GM21786 (cell line): ENCODE measurements around the gene EXD1.
"Not testable (repeated sequence)": the region's sequence is repeated elsewhere in the genome, so short reads cannot be mapped to it uniquely, and the experiment has no call there.

ENCODE experiments used
- ATAC-seq: cut with Tn5 transposase; IDR thresholded peaks from one replicate; pipeline ENCODE4 v1.9.1; 2021; ENCODE audit not compliant: unreplicated experiment

EXD1 gene

DNA sequence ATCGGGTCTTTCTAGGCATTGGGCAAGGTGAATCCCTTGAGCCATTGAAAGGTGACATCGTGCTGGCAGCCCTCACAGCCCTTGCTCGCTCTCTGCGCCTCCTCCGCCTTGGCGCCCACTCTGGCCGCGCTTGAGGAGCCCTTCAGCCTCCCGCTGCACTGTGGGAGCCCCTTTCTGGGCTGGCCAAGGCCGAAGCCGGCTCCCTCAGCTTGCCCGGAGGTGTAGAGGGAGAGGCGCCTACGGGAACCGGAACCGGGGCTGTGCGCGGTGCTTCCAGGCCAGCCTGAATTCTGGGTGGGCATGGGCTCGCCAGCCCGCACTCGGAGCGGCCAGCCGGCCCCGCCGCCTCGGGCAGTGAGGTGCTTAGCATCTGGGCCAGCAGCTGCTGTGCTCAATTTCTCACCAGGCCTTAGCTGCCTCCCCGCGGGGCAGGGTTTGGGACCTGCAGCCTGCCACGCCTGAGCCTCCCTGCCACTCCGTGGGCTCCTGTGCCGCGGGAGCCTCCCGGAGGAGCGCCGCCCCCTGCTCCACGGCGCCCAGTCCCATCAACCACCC is 79.0 kb downstream of the EXD1 start:
- ATAC-seq, result no peak

DNA sequence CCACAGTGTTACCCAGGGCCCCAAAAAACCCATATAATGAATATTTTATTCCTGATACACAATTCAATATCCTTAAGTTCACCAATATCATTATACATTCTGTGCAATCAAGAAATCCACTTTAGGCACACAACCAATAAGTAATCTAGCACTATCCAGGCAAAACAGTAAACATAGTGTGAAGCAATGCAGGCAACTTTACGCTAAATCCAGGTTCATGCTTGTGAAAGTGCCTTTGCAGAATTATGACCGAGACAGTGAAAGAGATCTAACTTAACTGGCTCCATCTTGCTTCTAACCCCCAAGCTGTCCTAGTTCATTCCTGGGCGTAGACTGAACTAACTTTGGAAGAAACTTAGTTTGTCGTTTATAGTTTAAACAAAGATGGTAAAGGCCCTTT is 80.3 kb downstream of the EXD1 start:
- ATAC-seq, result no peak

DNA sequence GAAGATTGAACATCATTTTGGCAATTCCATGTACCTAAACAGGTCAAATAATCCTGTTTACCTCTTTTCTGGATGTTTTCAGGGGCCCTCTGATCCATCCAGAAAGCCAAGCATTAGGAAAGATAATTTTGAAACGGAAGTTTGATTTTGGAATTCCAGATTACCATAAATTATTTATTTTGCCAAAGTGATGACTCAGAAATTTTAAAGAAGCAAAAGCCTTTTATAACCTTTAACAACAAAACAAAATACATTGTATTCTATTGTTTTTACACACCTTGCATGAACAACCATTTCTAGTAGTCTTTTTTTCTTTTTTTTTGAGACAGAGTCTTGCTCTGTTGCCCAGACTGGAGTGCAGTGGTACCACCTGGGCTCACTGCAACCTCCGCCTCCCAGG is 82.5 kb downstream of the EXD1 start:
- no peak for ATAC-seq

- no peak for ATAC-seq
Observed at GRCh38 chr15:41139619-41140018, 90.9 kb downstream of the EXD1 start.

GRCh38 chr15:41139112-41139511 is 91.4 kb downstream of the EXD1 start:
- not testable (repeated sequence) for ATAC-seq

DNA sequence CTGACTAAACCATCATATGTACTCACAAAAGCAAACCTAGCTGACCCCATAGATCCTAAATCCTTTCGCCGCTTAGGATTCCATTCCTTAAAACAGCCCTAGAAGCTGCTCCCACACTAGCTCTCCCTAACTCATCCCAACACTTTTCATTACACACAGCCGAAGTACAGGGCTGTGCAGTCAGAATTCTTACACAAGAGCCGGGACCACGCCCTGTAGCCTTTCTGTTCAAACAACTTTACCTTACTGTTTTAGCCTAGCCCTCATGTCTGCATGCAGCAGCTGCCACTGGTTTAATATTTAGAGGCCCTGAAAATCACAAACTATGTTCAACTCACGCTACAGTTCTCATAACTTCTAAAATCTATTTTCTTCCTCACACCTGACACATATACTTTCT is 95.0 kb downstream of the EXD1 start:
- not testable (repeated sequence) for ATAC-seq

GRCh38 chr15:41133454-41133853 is 97.1 kb downstream of the EXD1 start:
- ATAC-seq, result no peak
